ENCODE results near the gene C14orf132.
A peak's percentile ranks its signal among the peaks of the same experiment; 100 is the strongest.

The C14orf132 gene

DNA sequence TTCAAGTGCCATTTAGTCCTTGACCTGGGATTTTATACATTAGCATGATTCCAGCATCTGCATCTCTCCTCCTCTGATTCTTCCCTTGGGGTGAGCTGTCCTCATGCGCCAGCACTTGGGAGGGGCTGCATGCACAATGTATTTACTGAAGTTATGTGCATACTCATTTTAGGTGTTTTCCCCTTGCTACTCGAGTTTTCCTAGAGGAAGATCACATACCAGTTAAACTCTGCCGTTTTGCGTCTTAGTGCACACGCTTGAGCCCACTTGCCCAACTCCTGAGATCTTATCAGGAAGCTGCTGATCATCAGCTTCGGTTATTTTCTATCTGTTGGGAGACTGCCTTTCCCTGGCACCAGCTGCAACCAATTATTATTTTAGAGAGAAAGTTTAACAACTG is 78.8 kb downstream of the C14orf132 start:
- DNase-seq (ENCODE audit: low read depth, low spot score): no peak

DNA sequence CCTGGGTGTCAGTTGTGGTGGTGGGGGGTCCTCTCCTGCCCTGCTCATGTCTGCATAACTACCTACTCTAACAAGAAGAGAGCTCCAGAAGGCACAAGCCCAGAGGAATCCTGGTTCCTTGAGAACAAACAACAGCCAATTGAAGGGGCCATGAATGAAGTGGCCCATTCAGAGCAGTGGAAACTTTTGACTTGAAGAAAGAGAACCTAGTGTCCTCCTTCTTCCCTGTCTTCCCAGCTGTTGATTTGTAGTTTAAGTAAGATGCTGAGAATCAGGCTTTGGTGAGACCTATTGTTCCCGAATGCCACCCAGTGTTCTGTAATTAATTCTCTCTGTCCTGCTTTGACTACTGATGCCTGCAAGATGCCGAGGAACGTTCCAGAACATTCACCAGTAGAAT is 79.2 kb downstream of the C14orf132 start:
- no peak for DNase-seq (ENCODE audit: low read depth, low spot score)

- DNase-seq (ENCODE audit: low read depth, low spot score): no peak
Measured at GRCh38 chr14:96119947-96120346, 80.8 kb downstream of the C14orf132 start.

DNA sequence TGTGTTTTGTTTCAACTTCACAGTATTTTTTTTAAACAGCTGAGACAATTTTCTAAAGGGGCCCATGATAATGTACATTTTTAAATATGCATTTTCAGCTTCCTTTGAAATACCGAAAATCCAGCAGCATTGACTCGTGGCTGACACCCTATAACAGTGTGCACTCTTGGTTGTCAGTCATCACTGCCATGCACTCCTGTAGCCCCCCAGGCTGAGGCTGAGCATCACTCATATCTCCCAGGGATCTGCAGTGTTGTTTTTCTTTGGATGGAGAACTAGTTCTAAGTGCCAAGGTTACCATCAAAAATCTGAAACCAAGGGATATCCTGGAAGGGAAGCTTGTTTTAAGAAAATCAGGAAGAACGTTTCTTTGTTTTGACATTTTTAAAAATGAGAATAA is 81.2 kb downstream of the C14orf132 start:
- DNase-seq (ENCODE audit: low read depth, low spot score): no peak

GRCh38 chr14:96120941-96121340 is 81.8 kb downstream of the C14orf132 start:
- no peak for DNase-seq (ENCODE audit: low read depth, low spot score)

- no peak for DNase-seq (ENCODE audit: low read depth, low spot score)
Measured at GRCh38 chr14:96121660-96122395, 82.7 kb downstream of the C14orf132 start.

DNA sequence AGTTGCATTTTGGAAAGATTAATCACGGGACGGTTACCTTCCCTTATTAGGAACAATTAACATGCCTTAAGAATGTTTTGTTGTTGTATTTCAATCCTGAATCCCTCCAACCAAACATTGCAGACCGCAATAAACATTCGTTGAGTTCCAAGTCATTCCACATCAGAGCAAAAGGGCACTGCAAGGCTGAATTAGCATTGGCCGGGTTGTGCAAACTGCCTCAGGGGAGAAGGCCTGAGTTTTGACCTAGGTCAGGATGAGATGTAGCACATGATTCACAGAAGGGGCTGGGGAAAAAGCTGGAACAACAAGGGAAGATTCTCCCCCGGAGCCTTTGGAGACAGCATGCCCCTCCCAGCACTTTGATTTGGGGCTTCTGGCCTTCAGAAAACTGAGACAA is 83.3 kb downstream of the C14orf132 start:
- no peak for DNase-seq (ENCODE audit: low read depth, low spot score)

GRCh38 chr14:96125536-96125935 is 86.4 kb downstream of the C14orf132 start:
- DNase-seq (ENCODE audit: low read depth, low spot score): no peak

DNA sequence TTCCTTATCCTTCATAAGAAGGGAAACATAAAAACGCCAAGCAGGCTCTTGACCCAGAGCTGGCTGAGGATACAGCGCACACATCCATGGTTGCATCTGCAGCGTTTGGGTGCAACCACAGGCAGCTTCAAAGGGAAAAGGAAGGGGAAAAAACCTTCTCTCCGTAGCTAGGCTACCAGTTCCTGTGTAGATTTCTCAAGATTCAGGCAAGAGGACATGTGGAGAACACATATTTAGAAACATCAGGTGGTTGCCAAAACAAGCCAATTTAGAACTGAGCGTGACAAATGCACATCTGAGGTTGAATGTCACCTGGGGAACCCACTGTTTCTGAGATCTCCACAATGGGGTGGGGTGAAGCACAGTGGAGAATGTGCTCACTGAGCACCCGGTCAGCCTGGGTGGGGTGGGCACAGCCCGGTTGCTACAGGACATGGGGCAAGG is 87.2 kb downstream of the C14orf132 start:
- DNase-seq (ENCODE audit: low read depth, low spot score): no peak

DNA sequence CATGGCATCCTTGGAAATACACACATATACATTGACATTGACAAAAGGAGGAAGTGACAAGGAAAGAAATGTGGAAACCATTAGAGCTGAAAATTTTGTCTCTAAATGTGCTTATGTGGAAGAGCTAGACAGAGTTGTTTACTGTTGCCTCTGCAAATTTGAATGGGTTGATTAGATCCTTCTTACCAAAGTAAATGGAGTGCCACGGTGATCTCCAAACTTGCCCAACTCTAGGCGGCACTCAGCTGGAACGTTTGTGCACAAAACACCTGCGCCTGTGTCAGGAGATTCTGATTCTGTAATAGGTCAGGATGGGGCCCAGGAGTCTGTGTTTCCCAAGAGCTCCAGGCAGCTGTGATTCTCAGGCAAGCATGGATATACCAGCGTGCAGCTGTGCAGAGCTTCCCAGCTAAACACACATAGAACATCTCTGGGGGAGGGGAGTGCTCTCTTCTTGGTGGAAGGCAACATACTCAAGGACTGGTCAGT is 87.7 kb downstream of the C14orf132 start:
- DNase-seq (ENCODE audit: low read depth, low spot score): no peak

GRCh38 chr14:96129128-96129736 is 90.1 kb downstream of the C14orf132 start:
- no peak for DNase-seq (ENCODE audit: low read depth, low spot score)

DNA sequence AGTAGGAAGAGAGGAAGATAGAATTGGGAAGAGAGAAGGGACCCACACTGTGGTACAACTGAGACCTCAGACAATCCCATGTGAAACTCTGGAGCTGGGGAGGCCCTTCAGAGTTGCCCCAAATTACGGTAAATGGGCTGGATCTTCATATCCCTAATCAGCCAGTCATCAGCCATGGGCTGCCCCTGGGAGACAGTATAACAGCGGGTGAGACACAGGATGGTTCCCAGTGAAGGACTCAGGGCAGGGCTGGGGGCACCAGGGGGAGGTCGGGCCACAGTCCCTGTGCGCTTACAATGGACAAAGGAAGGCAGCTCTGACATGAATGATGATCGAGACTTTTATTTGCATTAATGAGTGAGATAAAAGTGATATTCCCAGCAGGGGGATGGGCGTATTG is 91.2 kb downstream of the C14orf132 start:
- no peak for DNase-seq (ENCODE audit: low read depth, low spot score)

- no peak for DNase-seq (ENCODE audit: low read depth, low spot score)
Measured at GRCh38 chr14:96130854-96131253, 91.7 kb downstream of the C14orf132 start.

DNA sequence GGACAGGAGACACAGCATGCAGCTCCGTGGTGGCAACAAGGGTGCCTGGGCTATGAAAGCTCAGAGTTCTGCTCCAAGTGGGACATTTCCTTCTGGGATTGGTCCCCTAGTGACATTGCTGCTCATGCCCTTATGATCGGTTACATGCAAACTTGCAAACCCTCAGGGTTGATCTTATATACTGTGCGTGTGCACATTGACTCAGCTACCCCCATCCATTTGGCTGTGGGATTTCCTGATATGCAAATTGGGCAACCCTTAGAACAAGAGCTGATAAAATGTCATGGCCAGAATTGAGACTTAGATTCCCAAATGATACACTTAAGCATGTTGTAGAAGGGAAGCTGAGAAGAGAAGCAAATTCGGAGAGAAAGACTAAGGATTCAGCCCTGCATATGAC is 92.7 kb downstream of the C14orf132 start:
- DNase-seq (ENCODE audit: low read depth, low spot score): no peak

DNA sequence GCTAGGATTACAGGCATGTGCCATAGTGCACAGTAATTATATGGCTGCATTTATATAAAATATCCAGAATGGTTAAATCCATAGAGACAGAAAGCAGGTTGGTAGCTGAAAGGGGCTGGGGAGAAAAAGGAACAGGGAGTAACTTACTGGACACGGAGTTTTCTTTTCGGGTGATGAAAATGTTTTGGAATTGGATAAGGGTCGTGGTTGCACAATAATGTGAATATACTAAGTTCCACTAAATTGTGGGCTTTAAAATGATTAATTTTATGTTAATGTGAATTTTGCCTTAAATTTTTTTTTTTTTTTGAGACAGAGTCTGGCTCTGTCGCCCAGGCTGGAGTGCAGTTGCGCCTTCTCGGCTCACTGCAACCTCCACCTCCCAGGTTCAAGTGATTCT is 95.3 kb downstream of the C14orf132 start:
- DNase-seq (ENCODE audit: low read depth, low spot score): no peak

DNA sequence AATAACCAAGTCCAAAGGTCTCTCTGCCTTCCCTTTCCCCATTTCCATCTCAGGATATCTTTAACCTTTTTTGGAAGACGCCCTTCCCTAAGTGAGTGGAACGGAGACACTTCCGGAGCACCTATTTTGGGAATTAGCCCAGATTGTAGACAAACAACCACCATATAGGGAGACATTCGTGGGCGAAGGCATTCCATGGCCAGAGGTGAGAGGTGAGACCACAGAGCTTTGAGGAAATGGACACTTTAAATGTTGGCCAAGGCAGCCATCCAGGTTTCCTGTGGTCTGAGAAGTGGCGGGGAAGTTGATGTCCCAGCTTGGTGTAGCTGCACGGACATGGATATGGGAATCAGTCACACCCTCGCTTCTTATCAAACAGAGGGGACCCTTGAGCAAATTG is 96.1 kb downstream of the C14orf132 start:
- DNase-seq (ENCODE audit: low read depth, low spot score): no peak

GRCh38 chr14:96136371-96137005 is 97.3 kb downstream of the C14orf132 start:
- peak; percentile 31 for DNase-seq (ENCODE audit: low read depth, low spot score)

DNA sequence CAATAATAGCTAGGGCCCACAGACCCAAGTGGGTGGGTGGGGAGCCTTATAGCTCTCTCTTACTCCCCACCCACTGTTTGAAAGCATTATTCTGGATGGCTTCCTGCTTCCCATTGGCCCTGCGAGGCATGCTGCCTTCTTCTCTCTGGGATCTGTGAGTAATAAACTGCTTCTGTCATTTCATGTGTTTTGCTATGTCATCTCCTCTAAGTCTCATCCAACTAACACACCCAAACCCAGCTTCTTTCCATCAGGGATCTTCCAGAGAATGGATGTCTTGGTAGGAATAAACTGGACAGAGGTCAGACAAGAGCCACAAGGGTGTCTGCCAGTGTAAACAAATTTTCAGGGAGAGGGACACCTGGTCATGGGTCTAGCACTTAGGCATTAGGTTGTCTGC is 99.1 kb downstream of the C14orf132 start:
- DNase-seq (ENCODE audit: low read depth, low spot score): no peak

DNA sequence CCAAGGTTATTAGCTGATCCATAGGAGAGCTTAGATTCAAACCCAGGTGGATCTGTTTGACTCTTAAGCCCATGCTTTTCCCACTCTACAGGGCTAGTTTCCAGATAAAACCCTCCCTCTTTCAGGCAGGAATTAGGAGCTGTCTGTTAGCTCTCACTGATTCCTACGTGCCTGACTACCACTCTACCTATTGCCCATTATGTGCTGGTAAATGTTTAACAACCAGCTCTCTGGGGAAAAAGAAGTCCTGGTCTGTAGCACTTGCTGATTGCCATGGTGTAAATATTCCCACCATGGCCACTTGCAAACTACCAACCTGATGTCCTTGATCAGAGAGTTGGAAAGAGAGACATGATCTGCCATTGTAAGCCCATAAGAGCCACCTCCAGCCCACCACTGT is 100.0 kb downstream of the C14orf132 start:
- DNase-seq (ENCODE audit: low read depth, low spot score): no peak

DNA sequence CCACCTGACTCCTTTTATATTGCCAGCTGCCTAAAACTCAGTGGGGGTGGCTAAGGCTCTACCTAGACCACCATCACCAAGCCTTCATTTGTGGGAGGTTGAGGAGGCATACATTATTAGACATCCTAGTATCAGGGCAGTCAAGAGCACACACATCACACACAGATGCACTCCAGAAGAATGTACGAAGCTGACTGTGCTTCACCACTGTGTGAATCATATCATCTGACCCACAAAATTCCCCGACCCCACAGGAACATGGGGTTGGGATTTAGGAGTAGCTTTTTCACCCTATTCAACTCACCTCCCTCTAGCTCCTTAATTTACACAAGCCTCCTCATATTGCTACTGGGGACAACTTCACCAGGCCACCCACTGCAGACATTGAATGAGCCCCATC is 100.7 kb downstream of the C14orf132 start:
- no peak for DNase-seq (ENCODE audit: low read depth, low spot score)

GRCh38 chr14:96140952-96141351 is 101.8 kb downstream of the C14orf132 start:
- DNase-seq (ENCODE audit: low read depth, low spot score): no peak

Measured in astrocyte of the hippocampus (primary cell).